GM18520 (cell line): Measurements from ENCODE around the gene SPATC1L.
"Not testable (repeated sequence)": the region's sequence is repeated elsewhere in the genome, so short reads cannot be mapped to it uniquely, and the experiment has no call there.

Experiments
- ATAC-seq: cut with Tn5 transposase; IDR thresholded peaks from one replicate; pipeline ENCODE4 v1.9.1; 2021; ENCODE audit not compliant: unreplicated experiment

SPATC1L gene

GRCh38 chr21:46151989-46152926 is 32.0 kb downstream of the SPATC1L start:
- ATAC-seq: no peak

- ATAC-seq: no peak
Measured at GRCh38 chr21:46151261-46151988, 32.8 kb downstream of the SPATC1L start.

GRCh38 chr21:46150491-46151121 is 33.7 kb downstream of the SPATC1L start:
- ATAC-seq: no peak

- no peak for ATAC-seq
Measured at GRCh38 chr21:46150073-46150472, 34.2 kb downstream of the SPATC1L start.

- ATAC-seq: no peak
Measured at GRCh38 chr21:46149205-46149901, 34.9 kb downstream of the SPATC1L start.

- ATAC-seq: no peak
Measured at GRCh38 chr21:46148106-46148505, 36.2 kb downstream of the SPATC1L start.

GRCh38 chr21:46147429-46147828 is 36.8 kb downstream of the SPATC1L start:
- ATAC-seq: not testable (repeated sequence)

- no peak for ATAC-seq
Measured at GRCh38 chr21:46146856-46147255, 37.4 kb downstream of the SPATC1L start.

- ATAC-seq: no peak
Measured at GRCh38 chr21:46145840-46146691, 38.2 kb downstream of the SPATC1L start.

- ATAC-seq: no peak
Measured at GRCh38 chr21:46145159-46145839, 39.0 kb downstream of the SPATC1L start.

- no peak for ATAC-seq
Measured at GRCh38 chr21:46144464-46145070, 39.7 kb downstream of the SPATC1L start.

- no peak for ATAC-seq
Measured at GRCh38 chr21:46142582-46143473, 41.4 kb downstream of the SPATC1L start.

- no peak for ATAC-seq
Measured at GRCh38 chr21:46141767-46142581, 42.3 kb downstream of the SPATC1L start.

- not testable (repeated sequence) for ATAC-seq
Measured at GRCh38 chr21:46140352-46141003, 43.8 kb downstream of the SPATC1L start.

- no peak for ATAC-seq
Measured at GRCh38 chr21:46139686-46140085, 44.6 kb downstream of the SPATC1L start.

- ATAC-seq: no peak
Measured at GRCh38 chr21:46138383-46138970, 45.8 kb downstream of the SPATC1L start.
